ENCODE results near the gene LEKR1.

Gene LEKR1

GRCh38 chr3:156952011-156952410, 125.9 kb downstream of the LEKR1 start:
- Histone ChIP-seq H3K27ac (ENCODE audit: low read length, poor library complexity, severe bottlenecking) (no peak overlapping the region), H3K36me3 (ENCODE audit: control insufficient read depth in 1 of 2, insufficient read depth in 2 of 2, low read depth in 1 of 2, low read length in 2 of 2) (no peaks in the 10 kb centered on the region), H3K9me3 (ENCODE audit: control insufficient read depth, low read length) (no peaks in the 10 kb centered on the region), H2BK12ac (ENCODE audit: low read length in 2 of 2) (no peak overlapping the region), H2BK120ac (ENCODE audit: low read depth, low read length) (no peak overlapping the region), H3K4me1 (ENCODE audit: control insufficient read depth, insufficient read depth, low read depth, low read length) (no peaks in the 10 kb centered on the region), H3K4ac (ENCODE audit: low read depth in 1 of 2, low read length in 2 of 2) (no peak overlapping the region), H2AK5ac (ENCODE audit: low read length, severe bottlenecking) (no peak overlapping the region), H2BK15ac (ENCODE audit: low read depth, poor library complexity, severe bottlenecking) (no peak overlapping the region), H3K14ac (ENCODE audit: low read length in 2 of 2) (no peak overlapping the region), H3K79me1 (replicated peaks; ENCODE audit: low read length, poor library complexity, severe bottlenecking) (no peaks in the 10 kb centered on the region), H2AFZ (ENCODE audit: low read depth, low read length) (no peak overlapping the region), H3K18ac (ENCODE audit: low read depth in 1 of 2, low read length in 2 of 2) (no peak overlapping the region), H3K27me3 (ENCODE audit: control insufficient read depth in 1 of 2, insufficient read depth in 1 of 2, low read length in 2 of 2) (no peaks in the 10 kb centered on the region), H3K4me2 (ENCODE audit: low read length, poor library complexity, severe bottlenecking) (no peak overlapping the region), H4K8ac (ENCODE audit: low read length) (no peak overlapping the region), H3K23ac (ENCODE audit: low read length in 2 of 2) (no peak overlapping the region), H3K4me3 (ENCODE audit: insufficient read depth in 1 of 2, low read depth in 1 of 2, low read length in 2 of 2) (no peak overlapping the region), H3K9ac (ENCODE audit: low read length) (no peak overlapping the region), H2BK5ac (ENCODE audit: low read depth, low read length, poor library complexity, severe bottlenecking) (no peak overlapping the region), H4K91ac (ENCODE audit: low read length) (no peak overlapping the region)
- no peak for DNase-seq
- 67% methylated on average over 1 of the region's 2 CpGs for WGBS

- H3K9me3 ChIP-seq (ENCODE audit: control insufficient read depth, low read length): no peaks in the 10 kb centered on the region
- no peak overlapping the region for H2BK120ac ChIP-seq (ENCODE audit: low read depth, low read length)
- no peak overlapping the region for H4K8ac ChIP-seq (ENCODE audit: low read length)
- H3K27ac ChIP-seq (ENCODE audit: low read length, poor library complexity, severe bottlenecking): no peak overlapping the region
- H3K18ac ChIP-seq (ENCODE audit: low read depth in 1 of 2, low read length in 2 of 2): no peak overlapping the region
- H3K79me1 ChIP-seq (replicated peaks; ENCODE audit: low read length, poor library complexity, severe bottlenecking): no peaks in the 10 kb centered on the region
- no peak overlapping the region for H3K4me3 ChIP-seq (ENCODE audit: insufficient read depth in 1 of 2, low read depth in 1 of 2, low read length in 2 of 2)
- WGBS: no CpG with 5 or more reads among the region's 1 CpG
- H3K9ac ChIP-seq (ENCODE audit: low read length): no peak overlapping the region
- H3K23ac ChIP-seq (ENCODE audit: low read length in 2 of 2): no peak overlapping the region
- no peak overlapping the region for H3K4me2 ChIP-seq (ENCODE audit: low read length, poor library complexity, severe bottlenecking)
- no peaks in the 10 kb centered on the region for H3K27me3 ChIP-seq (ENCODE audit: control insufficient read depth in 1 of 2, insufficient read depth in 1 of 2, low read length in 2 of 2)
- H2BK12ac ChIP-seq (ENCODE audit: low read length in 2 of 2): no peak overlapping the region
- H2BK5ac ChIP-seq (ENCODE audit: low read depth, low read length, poor library complexity, severe bottlenecking): no peak overlapping the region
- no peak overlapping the region for H3K4ac ChIP-seq (ENCODE audit: low read depth in 1 of 2, low read length in 2 of 2)
- no peak overlapping the region for H2AFZ ChIP-seq (ENCODE audit: low read depth, low read length)
- DNase-seq: no peak
- no peak overlapping the region for H4K91ac ChIP-seq (ENCODE audit: low read length)
- H2BK15ac ChIP-seq (ENCODE audit: low read depth, poor library complexity, severe bottlenecking): no peak overlapping the region
- H3K36me3 ChIP-seq (ENCODE audit: control insufficient read depth in 1 of 2, insufficient read depth in 2 of 2, low read depth in 1 of 2, low read length in 2 of 2): no peaks in the 10 kb centered on the region
- no peaks in the 10 kb centered on the region for H3K4me1 ChIP-seq (ENCODE audit: control insufficient read depth, insufficient read depth, low read depth, low read length)
- H3K14ac ChIP-seq (ENCODE audit: low read length in 2 of 2): no peak overlapping the region
- no peak overlapping the region for H2AK5ac ChIP-seq (ENCODE audit: low read length, severe bottlenecking)
Observed at GRCh38 chr3:156957715-156958114, 131.6 kb downstream of the LEKR1 start.

- Histone ChIP-seq H2BK5ac (ENCODE audit: low read depth, low read length, poor library complexity, severe bottlenecking) (no peak overlapping the region), H3K4ac (ENCODE audit: low read depth in 1 of 2, low read length in 2 of 2) (no peak overlapping the region), H3K79me1 (replicated peaks; ENCODE audit: low read length, poor library complexity, severe bottlenecking) (no peaks in the 10 kb centered on the region), H3K14ac (ENCODE audit: low read length in 2 of 2) (no peak overlapping the region), H3K27me3 (ENCODE audit: control insufficient read depth in 1 of 2, insufficient read depth in 1 of 2, low read length in 2 of 2) (no peaks in the 10 kb centered on the region), H3K36me3 (ENCODE audit: control insufficient read depth in 1 of 2, insufficient read depth in 2 of 2, low read depth in 1 of 2, low read length in 2 of 2) (no peaks in the 10 kb centered on the region), H4K8ac (ENCODE audit: low read length) (no peak overlapping the region), H3K18ac (ENCODE audit: low read depth in 1 of 2, low read length in 2 of 2) (no peak overlapping the region), H3K23ac (ENCODE audit: low read length in 2 of 2) (no peak overlapping the region), H3K9ac (ENCODE audit: low read length) (no peak overlapping the region), H2AK5ac (ENCODE audit: low read length, severe bottlenecking) (no peak overlapping the region), H3K4me2 (ENCODE audit: low read length, poor library complexity, severe bottlenecking) (no peak overlapping the region), H4K91ac (ENCODE audit: low read length) (no peak overlapping the region), H2AFZ (ENCODE audit: low read depth, low read length) (no peak overlapping the region), H3K4me1 (ENCODE audit: control insufficient read depth, insufficient read depth, low read depth, low read length) (no peaks in the 10 kb centered on the region), H2BK120ac (ENCODE audit: low read depth, low read length) (no peak overlapping the region), H2BK15ac (ENCODE audit: low read depth, poor library complexity, severe bottlenecking) (no peak overlapping the region), H3K27ac (ENCODE audit: low read length, poor library complexity, severe bottlenecking) (no peak overlapping the region), H3K9me3 (ENCODE audit: control insufficient read depth, low read length) (no peaks in the 10 kb centered on the region), H2BK12ac (ENCODE audit: low read length in 2 of 2) (no peak overlapping the region), H3K4me3 (ENCODE audit: insufficient read depth in 1 of 2, low read depth in 1 of 2, low read length in 2 of 2) (no peak overlapping the region)
- 65% methylated on average over 3 of the region's 3 CpGs for WGBS
- DNase-seq: no peak
Observed at GRCh38 chr3:156963096-156963495, 136.9 kb downstream of the LEKR1 start.

- Histone ChIP-seq H3K36me3 (ENCODE audit: control insufficient read depth in 1 of 2, insufficient read depth in 2 of 2, low read depth in 1 of 2, low read length in 2 of 2) (no peaks in the 10 kb centered on the region), H2BK12ac (ENCODE audit: low read length in 2 of 2) (no peak overlapping the region), H2AK5ac (ENCODE audit: low read length, severe bottlenecking) (no peak overlapping the region), H2AFZ (ENCODE audit: low read depth, low read length) (no peak overlapping the region), H2BK15ac (ENCODE audit: low read depth, poor library complexity, severe bottlenecking) (no peak overlapping the region), H3K27me3 (ENCODE audit: control insufficient read depth in 1 of 2, insufficient read depth in 1 of 2, low read length in 2 of 2) (no peaks in the 10 kb centered on the region), H3K79me1 (replicated peaks; ENCODE audit: low read length, poor library complexity, severe bottlenecking) (no peaks in the 10 kb centered on the region), H3K9ac (ENCODE audit: low read length) (no peak overlapping the region), H3K4me3 (ENCODE audit: insufficient read depth in 1 of 2, low read depth in 1 of 2, low read length in 2 of 2) (no peak overlapping the region), H3K4me1 (ENCODE audit: control insufficient read depth, insufficient read depth, low read depth, low read length) (no peaks in the 10 kb centered on the region), H4K8ac (ENCODE audit: low read length) (no peak overlapping the region), H3K23ac (ENCODE audit: low read length in 2 of 2) (no peak overlapping the region), H3K4ac (ENCODE audit: low read depth in 1 of 2, low read length in 2 of 2) (no peak overlapping the region), H3K18ac (ENCODE audit: low read depth in 1 of 2, low read length in 2 of 2) (no peak overlapping the region), H3K9me3 (ENCODE audit: control insufficient read depth, low read length) (no peaks in the 10 kb centered on the region), H3K14ac (ENCODE audit: low read length in 2 of 2) (no peak overlapping the region), H3K27ac (ENCODE audit: low read length, poor library complexity, severe bottlenecking) (no peak overlapping the region), H4K91ac (ENCODE audit: low read length) (no peak overlapping the region), H3K4me2 (ENCODE audit: low read length, poor library complexity, severe bottlenecking) (no peak overlapping the region), H2BK5ac (ENCODE audit: low read depth, low read length, poor library complexity, severe bottlenecking) (no peak overlapping the region), H2BK120ac (ENCODE audit: low read depth, low read length) (no peak overlapping the region)
- DNase-seq: no peak
- WGBS: 100% methylated on average over 2 of the region's 3 CpGs
Observed at GRCh38 chr3:156964577-156964976, 138.4 kb downstream of the LEKR1 start.

Measured in mesenchymal stem cell (in vitro differentiated cells and primary cell).